Epidermal melanocyte (primary cell): ENCODE results near the gene ABTB2.

Source experiments
- DNase-seq: peaks from one replicate; pipeline ENCODE4 v3.0.0; 2011; ENCODE audit warnings: low spot score; ENCODE audit not compliant: insufficient read length

ABTB2 gene

GRCh38 chr11:34290926-34291325, 66.9 kb downstream of the ABTB2 start:
- no peak for DNase-seq

DNA sequence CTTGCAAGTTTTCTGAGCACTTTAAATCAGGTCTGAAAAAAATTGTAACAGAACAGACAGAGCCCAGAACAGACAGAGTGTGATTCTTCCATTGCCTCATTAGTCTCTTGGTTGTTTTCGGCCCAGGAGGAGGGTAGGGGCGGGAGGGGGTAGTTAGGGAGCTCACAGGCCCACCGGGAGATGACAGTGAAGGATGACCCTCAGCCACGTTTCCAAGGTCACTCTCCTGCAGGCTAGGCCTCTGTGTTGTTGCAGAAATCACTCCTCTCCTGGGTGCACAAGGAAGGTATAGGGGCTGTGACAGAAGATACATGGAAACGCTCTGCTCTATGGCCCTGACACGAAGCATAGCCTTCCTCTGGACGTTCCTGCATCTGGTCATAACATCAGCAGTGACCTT, 69.3 kb downstream of the ABTB2 start:
- DNase-seq = no peak

GRCh38 chr11:34284811-34285481, 72.9 kb downstream of the ABTB2 start:
- DNase-seq = no peak

GRCh38 chr11:34284156-34284555, 73.7 kb downstream of the ABTB2 start:
- no peak for DNase-seq

DNA sequence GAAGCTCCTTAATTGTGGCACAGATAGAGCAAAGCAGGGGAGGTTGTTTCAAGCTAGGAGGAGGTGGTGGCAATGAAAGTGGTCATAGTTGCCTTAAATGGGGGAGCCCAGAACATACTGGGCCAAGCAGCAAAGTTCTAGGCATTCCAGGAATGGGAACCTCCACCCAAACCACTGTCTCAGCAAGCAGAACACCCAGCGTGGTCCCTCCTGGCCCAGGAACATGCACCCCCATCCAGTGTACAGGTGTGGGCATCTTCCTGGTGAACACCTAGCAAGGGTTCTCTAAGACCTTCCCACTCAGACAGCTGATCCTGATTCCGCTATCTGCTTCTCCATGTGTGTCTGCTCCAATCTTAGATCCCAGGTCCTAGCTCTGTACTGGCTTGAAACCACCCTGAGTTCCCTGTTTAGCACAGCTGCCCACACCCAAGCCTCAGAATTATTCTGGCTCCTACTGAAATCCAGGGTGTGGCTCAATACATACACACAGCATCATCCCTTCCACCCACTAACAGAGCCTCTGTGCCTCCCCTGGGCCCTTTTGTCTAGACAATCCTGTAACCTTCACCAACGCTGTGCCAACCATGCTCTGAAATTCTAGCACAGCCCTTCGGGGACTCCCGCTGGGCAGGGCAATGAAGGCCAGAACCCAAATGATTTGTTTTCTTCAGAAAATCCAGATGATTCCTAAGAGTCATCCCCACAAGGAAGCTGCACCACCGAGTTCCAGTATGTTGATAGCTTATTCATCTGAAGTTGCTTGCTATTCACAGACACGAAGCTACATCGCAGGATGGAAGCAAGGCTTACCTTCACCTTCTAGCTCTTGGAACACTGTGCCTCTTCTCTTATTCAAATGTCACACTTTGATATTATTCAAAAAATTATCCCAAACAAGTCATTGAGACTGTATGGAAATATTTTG, 76.6 kb downstream of the ABTB2 start:
- DNase-seq = no peak

DNA sequence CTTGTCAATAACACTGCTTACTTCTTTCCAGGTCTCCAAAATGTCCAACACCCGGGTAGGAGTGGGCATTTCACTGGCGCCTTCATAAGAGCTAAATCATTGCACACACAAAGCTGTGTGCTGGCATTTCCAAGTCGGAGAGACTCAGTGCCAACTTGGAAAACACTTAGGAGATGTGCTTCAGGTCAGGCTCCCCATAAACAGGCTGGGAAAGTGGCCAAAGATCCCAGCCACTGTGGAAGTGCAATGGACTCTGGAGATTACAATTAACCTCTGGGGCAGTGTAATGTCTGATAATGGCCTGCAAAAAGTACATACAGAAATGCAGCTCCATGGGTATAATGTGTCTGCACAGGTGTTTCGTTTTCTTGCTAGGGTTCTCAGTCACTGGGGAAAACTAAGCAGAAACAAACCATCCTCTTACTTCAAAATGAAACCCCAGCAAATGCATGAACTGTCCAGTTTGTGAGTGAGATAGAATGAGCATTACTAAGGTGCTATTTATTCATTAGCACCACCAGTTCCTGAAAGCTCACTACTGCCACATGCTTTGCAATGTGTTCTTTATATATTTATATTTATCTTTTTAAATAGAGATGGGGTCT, 79.0 kb downstream of the ABTB2 start:
- no peak for DNase-seq

- DNase-seq = no peak
These were observed 79.6 kb downstream of the ABTB2 start for GRCh38 chr11:34278175-34278574.

DNA sequence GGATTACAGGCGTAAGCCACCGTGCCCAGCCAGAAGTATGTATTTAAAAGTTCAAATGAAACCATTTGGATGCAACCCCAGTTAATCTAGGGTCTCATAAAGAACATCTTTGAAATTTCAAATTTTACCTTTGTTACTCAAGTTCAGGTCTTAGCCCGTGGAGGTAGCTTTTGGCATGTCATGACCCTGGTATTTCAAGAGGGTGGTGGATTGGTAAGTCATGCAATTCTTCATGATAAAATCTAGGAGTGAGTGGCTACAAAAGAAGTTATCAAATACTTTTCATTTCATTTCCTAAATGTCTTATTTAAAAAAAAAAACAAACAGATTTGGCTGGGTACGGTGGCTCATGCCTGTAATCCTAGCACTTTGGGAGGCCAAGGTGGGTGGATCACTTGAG, 80.6 kb downstream of the ABTB2 start:
- DNase-seq = no peak

GRCh38 chr11:34276352-34276864, 81.4 kb downstream of the ABTB2 start:
- no peak for DNase-seq

DNA sequence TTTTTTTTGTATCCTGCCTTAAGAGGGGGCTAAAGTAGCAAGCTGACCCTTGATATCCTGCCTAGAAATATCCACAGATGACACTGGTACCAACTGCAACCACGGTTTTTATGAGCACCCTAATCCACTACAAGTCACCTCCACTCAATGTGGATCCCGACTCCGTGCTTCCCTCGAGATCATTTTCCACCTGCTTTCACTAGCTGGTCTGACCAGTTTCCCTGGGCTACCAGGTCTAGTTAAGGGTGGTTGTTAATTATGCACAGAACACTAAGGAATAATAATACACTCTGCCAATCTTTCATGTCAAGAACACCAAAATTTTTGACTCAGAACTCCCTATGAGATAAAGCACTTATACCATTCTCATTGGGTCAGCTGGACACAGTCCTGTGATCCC, 82.3 kb downstream of the ABTB2 start:
- no peak for DNase-seq

DNA sequence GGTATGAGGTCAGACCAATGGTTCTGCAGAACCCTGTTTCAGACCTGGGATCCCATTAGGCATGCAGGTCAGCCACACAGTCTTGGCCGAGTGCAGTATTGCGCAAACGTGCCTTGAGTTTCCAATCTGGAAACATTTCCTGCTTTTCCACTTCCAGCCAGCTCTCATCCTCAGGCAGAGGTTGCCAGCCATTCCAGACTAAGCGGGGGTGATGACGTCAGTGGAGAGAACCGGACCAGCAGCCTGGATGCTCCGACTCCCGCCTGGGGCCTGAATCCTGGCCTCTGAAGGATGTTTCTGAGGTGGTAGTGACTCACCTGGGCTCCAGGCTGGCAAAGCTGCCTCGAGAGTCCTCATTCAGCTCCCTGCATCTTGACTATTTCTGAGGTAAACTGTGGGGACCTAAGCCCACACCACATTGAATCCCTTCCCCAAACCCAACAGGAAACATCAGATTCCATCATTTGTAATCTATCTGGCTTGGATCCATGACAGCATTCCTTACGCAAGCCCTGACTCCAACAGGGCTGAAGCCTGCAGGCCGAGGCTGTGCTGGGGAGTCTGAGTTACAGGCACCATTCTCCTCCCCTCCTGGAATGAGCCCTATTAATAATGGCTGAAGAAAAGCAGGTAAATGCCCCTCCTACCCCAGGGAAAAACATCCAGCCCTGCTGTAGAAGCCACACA, 83.0 kb downstream of the ABTB2 start:
- peak; percentile 66 for DNase-seq

- DNase-seq = no peak
These were observed 84.7 kb downstream of the ABTB2 start for GRCh38 chr11:34273099-34273498.

GRCh38 chr11:34271727-34272126, 86.1 kb downstream of the ABTB2 start:
- DNase-seq = no peak

DNA sequence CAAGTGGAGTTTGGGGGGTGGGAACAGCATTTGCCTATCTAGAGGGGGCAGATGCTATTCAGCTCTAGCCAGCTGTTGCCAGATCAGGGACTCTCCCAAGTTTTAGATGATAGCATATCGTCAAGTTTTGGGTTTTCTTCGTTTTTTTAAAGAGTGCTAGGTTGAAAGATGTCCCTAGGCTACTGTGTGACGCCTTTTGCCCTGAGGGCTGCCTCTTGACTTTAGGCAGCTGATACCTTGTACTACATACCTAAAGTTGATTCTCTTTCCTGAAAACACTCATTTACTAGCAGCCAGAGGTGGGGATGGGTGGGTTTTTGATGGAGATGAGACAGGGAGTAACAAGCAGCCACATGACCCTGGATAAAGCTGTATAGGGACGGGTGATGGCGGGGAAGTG, 87.1 kb downstream of the ABTB2 start:
- DNase-seq = no peak

- DNase-seq = no peak
These were observed 88.0 kb downstream of the ABTB2 start for GRCh38 chr11:34269694-34270245.

DNA sequence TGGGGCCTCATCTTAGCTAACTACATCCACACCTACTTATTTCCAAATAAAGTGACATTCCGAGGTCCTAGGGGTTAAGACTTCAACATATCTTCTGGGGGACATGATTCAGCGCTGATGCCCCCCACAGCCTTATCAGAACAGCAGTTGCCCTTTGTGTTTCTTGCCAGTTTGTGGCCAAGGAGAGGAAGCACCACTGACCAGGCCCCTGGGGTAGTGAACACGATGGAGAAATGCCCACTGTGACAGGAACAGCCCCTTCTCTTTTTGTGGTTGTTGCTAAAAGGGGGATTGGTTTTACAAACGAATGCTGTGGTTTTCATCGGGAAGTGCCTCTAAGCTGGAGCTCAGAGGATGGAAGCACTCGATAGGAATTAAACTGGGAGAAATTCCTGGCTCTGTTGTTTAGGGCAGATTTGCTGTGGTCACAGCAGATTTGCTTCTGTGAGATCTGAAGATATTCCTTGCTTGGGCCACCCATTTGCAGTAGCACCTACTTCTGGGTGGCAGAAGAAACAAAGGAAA, 88.8 kb downstream of the ABTB2 start:
- DNase-seq = no peak

GRCh38 chr11:34267417-34267816, 90.4 kb downstream of the ABTB2 start:
- DNase-seq = no peak

DNA sequence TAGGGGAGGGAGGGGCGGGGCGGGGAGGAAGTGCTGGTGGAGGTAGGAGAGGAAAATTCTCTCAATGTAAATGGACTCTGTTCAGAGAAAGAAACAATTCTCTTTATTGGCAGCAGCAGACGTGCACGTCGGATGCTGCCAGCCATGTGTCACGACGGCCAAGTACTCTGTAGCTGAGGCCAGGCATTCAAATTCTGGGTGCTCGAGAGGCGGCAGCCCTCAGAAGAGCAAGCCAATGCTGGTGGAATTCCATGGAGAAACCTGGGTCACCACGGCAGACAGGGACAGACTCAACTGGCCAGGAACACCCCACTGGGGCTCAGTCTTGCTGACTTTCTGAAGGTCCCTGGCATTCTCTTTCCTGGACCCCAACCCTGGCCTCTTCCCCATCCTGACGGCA, 90.8 kb downstream of the ABTB2 start:
- no peak for DNase-seq

GRCh38 chr11:34266090-34266912, 91.5 kb downstream of the ABTB2 start:
- DNase-seq = peak; percentile 87
